Testis (tissue), 2 donors: ENCODE measurements around the gene BAIAP2.

ENCODE experiments used
- POLR2A ChIP-seq: fragments of 450-650 bp; IDR thresholded peaks from one replicate; pipeline ENCODE4 v1.6.1; 2017; ENCODE audit warnings: antibody characterized with exemption, mild to moderate bottlenecking, moderate library complexity
- TF ChIP-seq, protein P1 (sequence below), 3 experiments: fragments of 450-650 bp in 2 of 3; fragments of 200-600 bp in 1 of 3; sonication (generic) in 1 of 3; IDR thresholded peaks; one replicate each; pipeline ENCODE4 v1.5.1; 2016 to 2019; ENCODE audit warnings: antibody characterized with exemption in 3 of 3, mild to moderate bottlenecking in 2 of 3, moderate library complexity in 1 of 3

DNA sequence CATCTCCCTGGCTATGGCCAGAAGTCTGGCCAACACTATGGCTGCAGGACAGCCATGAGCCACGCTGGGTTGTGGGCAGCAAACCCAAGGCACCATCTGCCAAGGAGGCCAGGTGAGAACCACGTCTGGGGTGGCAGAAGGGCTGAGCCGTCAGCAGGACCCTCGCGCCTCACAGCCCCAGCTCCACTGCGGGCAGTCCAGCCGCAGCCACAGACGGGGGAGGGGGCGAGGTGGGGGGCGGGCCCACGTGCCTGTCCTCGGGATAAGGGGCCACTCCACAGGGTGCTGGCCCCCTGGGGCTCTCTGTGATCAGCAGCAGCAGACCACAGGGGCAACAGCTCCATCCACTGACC is 6.5 kb upstream of the BAIAP2 start:
- TF ChIP-seq, protein P1, sequence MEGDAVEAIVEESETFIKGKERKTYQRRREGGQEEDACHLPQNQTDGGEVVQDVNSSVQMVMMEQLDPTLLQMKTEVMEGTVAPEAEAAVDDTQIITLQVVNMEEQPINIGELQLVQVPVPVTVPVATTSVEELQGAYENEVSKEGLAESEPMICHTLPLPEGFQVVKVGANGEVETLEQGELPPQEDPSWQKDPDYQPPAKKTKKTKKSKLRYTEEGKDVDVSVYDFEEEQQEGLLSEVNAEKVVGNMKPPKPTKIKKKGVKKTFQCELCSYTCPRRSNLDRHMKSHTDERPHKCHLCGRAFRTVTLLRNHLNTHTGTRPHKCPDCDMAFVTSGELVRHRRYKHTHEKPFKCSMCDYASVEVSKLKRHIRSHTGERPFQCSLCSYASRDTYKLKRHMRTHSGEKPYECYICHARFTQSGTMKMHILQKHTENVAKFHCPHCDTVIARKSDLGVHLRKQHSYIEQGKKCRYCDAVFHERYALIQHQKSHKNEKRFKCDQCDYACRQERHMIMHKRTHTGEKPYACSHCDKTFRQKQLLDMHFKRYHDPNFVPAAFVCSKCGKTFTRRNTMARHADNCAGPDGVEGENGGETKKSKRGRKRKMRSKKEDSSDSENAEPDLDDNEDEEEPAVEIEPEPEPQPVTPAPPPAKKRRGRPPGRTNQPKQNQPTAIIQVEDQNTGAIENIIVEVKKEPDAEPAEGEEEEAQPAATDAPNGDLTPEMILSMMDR (IDR thresholded peaks at IDR 0.05) = no peak
- no peak for TF ChIP-seq POLR2A
